AG08395 (cell line): Measurements from ENCODE around the gene SLC29A1.
"Not testable (repeated sequence)": the region's sequence is repeated elsewhere in the genome, so short reads cannot be mapped to it uniquely, and the experiment has no call there.

Source experiments
- DNase-seq: peaks from one replicate; pipeline ENCODE4 v3.0.0; 2012; ENCODE audit warnings: mixed read lengths, low spot score

SLC29A1 gene

GRCh38 chr6:44223319-44224028 lies at the start of gene SLC29A1:
SLC29A1 (plus strand) TSS chr6:44223595; CDS start chr6:44227314, 3,719 bp downstream.
- DNase-seq = peak; percentile 83

DNA sequence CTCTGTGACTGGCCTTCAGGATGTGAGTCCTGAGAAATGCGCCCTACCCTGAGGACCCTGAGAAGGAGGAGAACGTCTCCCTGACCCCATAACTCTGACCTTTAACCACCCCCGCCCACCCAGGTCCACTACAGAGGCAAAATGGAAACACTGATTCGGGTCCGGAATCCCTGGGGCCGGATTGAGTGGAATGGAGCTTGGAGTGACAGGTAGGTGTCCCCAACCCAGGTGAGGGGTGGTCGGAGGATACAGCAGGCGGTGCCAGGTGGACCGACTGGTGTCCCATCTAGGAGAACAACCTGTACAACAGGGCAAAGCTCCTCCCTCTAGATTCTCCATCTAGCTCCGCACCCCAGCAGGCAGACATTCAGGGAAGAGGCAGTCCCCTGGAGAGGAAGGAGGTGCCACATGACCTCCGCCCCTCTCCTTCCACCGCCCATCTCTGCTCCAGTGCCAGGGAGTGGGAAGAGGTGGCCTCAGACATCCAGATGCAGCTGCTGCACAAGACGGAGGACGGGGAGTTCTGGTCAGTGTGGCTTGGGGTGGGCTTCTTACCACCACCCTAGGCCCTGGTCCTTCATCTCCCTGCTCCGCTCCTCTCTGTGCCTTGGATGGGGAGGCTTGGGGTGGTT lies 47.1 kb upstream of the SLC29A1 start:
- no peak for DNase-seq

GRCh38 chr6:44176762-44177509 lies 46.5 kb upstream of the SLC29A1 start:
- DNase-seq = no peak

- DNase-seq = peak; percentile 40
These were observed 45.5 kb upstream of the SLC29A1 start for GRCh38 chr6:44177691-44178423.

DNA sequence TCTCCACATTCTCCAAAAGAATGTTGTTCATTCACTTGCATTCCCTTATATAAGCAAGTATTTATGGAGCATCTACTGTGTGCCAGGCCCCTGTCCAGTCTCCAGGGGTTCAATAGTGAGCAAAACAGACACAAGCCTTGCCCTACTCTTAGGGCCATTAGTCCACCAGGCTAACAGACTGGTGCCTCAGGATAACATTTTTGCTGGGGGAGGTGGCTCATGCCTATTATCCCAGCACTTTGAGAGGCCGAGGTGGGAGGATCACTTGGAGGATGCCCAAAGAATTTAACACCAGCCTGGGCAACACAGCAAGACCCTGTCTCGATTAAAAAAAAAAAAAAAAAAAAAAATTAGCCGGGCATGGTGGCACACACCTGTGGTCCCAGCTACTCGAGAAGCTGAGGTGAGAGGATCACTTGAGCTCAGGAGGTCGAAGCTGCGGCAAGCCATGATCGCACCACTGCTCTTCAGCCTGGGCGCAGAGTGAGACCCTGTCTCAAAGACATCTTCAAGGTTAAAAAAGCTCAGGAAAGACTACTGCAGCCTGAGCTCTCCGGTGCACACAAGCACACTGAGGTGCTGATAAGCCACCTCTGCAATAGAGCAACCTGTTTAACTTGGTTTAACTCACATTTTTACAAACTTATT lies 44.8 kb upstream of the SLC29A1 start:
- DNase-seq = no peak

DNA sequence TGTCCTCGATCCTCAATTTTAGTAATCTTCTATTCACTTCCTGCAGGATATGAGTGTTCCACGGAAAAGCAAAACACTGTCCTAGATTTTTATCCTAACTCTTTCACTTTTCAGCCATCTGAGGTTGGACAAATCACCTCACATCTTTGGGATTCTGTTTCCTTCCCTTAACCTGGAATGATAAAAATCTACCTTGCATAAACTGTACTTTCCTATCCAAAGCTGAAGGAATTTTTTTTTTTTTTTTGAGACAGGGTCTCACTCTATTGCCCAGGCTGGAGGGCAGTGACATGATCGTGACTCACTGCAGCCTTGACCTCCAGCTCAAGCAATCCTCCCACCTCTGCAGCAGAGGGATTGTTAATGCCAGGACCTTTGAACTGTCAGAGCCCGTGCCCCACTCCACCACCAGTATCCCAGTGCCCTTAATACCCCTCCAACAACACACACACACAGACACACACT lies 44.3 kb upstream of the SLC29A1 start:
- no peak for DNase-seq

DNA sequence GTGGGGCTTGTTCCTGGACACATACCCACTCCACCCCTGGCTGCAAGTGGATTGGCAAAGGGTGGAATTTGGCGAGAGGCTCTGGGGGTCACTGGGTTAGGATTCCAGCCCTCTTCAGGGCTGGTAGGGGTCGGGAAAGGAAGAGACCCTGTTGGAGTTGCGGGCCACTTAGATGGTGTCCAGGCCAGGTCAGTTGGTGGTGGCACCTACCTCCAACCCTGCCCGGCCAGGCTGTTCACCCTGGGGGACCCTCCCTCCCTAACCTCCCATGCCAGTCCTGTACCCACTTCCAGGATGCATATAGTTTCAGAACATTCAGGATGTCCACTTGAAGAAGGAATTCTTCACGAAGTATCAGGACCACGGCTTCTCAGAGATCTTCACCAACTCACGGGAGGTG lies 43.7 kb upstream of the SLC29A1 start:
- no peak for DNase-seq

- DNase-seq = no peak
These were observed 43.0 kb upstream of the SLC29A1 start for GRCh38 chr6:44180406-44180805.

GRCh38 chr6:44180886-44181285 lies 42.5 kb upstream of the SLC29A1 start:
- no peak for DNase-seq

GRCh38 chr6:44181784-44182183 lies 41.6 kb upstream of the SLC29A1 start:
- DNase-seq = not testable (repeated sequence)

- DNase-seq = no peak
These were observed 40.4 kb upstream of the SLC29A1 start for GRCh38 chr6:44182911-44183390.

DNA sequence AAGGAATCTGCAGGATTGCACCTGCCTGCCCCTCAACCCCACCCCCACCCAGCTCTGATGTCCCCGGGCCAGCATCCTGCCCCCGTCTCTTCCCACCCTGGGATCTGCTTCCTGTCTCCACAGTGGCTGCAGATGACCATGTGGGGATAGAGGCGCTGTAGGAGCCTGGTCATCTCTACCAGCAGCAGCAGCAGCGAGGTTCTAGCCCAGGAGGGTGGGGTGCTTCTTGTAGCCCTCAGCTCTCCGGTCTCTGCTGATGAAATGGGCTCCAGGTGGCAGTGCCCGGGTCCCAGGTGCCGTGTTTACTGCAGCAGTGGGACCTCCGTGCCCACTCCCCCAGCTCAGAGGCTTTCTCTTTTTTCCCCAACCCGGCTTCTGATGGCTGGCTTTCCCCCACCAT lies 39.6 kb upstream of the SLC29A1 start:
- DNase-seq = no peak

- not testable (repeated sequence) for DNase-seq
These were observed 38.0 kb upstream of the SLC29A1 start for GRCh38 chr6:44185356-44185755.

GRCh38 chr6:44185953-44186634 lies 37.3 kb upstream of the SLC29A1 start:
- no peak for DNase-seq

DNA sequence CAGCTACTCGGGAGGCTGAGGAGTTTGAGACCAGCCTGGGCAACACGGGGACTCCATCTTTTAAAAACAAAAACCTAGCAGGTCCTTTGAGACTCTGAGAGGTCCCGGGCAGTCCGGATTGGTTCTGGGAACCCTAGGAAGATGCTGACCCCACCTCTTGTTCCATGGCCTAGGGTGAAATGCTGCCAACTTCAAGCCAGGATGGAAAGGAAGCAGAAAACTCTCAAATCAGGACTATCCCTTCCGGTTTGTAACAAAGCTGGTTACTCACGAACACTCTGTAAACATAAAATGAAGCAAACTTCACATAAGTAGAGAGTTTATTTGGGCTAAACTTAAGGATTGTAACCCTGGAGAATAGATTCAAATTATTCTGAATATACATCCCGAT lies 36.8 kb upstream of the SLC29A1 start:
- DNase-seq = no peak

DNA sequence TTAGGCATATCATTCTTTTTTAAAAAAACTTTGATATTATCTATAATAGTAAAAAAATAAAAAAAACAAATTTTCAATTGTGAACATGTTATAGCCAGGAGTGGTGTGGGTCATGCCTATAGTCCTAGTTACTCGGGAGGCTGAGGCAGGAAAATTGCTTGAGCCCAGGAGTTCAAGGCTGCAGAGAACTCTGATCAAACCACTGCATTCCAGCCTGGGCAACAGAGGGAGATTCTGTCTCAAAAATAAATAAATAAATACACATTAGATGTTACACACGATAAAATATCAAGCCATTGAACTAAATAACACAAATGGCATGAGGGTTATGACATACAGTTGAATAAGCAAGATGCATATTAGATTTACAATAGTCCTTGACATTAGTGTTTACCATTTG lies 34.6 kb upstream of the SLC29A1 start:
- no peak for DNase-seq

DNA sequence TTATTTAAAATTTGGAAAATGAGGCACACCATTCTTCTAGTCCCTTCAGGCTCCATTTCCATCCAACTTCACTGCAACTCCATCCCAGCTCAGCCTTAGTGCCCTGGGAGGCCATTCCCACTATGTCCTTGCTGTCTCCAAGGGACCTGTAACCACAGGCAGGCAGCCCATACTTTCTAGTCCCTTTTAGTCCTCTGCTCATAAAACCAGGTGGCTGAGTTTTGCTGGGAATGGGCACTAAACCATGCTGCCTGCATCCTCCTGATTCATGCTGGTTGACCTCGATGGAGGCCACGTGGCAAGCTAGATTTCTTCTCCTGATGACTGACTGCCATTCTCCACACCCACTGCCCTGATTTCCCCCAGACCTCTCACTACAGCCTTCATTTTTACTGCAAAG lies 34.1 kb upstream of the SLC29A1 start:
- DNase-seq = no peak

DNA sequence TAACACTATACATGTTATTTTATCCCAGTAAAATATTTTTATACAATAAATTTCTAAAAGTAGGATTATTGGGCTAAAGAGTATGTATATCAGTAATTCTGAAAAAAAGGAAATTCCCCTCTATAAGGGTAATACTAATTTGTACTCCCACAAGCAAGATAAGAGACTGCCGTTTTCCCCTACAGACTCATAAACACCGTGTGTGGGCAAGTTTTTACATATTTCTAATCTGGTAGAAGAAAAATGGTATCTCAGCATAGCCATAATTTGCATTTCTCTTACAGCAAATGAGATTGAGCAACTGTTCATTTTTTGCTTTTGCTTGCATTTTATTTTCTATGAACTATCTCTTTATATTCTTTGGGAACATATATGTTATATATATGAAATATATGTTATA lies 32.7 kb upstream of the SLC29A1 start:
- DNase-seq = no peak

GRCh38 chr6:44192428-44193041 lies 30.9 kb upstream of the SLC29A1 start:
- no peak for DNase-seq

DNA sequence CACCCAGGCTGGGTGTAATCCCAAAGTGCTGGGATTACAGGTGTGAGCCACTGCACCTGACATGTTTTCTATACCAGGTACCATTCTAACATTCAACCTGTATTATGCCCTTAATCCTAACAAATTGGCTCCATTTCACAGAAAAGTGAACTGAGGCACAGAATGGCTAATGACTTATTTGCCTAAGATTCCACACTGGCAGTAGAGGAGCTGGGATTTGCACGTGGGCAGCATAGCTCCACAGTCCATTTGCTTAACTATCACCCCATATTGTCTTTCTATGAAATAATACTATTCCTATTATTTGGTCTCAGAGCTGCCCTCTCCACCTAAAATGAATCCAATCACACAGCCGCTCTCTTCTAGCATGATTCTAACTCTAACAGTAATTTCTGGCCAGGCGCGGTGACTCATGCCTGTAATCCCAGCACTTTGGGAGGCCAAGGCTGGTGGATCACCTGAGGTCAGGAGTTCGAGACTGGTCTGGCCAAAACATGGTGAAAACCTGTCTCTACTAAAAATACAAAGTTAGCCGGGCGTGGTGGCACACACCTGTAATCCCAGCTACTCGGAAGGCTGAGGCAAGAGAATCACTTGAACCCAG lies 30.0 kb upstream of the SLC29A1 start:
- no peak for DNase-seq
